Calu3 (cell line): ENCODE data around the gene SPTBN1. TPM values are rescaled to one million over a fixed set of nuclear protein-coding genes. Genes with fewer than 3 reads are reported as not detected.
"Not testable (repeated sequence)": the region's sequence is repeated elsewhere in the genome, so short reads cannot be mapped to it uniquely, and the experiment has no call there.

Experiments
- BruUV-seq: library from RNA; stranded (reverse); fragments of 400-500 nt; replicated peaks from 2 replicates; lab custom pipeline; 2021; lab: Mats Ljungman, UMichigan
- CTCF ChIA-PET: fragments of 300-600 bp; sonication (Branson Sonifier 250); formaldehyde crosslinking; loops from one replicate; lab custom pipeline; 2022; ENCODE audit warnings: antibody characterized with exemption; lab: Charles Lee
- DNase-seq: peaks from one replicate; pipeline ENCODE4 v3.0.0; 2022
- H3K27ac Mint-ChIP-seq: one replicate; pipeline ENCODE4 v1.8.0; 2022; ENCODE audit warnings: mixed read lengths; ENCODE audit not compliant: unreplicated experiment
- H3K27me3 Mint-ChIP-seq: one replicate; pipeline ENCODE4 v1.8.0; 2022; ENCODE audit warnings: mixed read lengths; ENCODE audit not compliant: unreplicated experiment
- H3K36me3 Mint-ChIP-seq: one replicate; pipeline ENCODE4 v1.8.0; 2022; ENCODE audit warnings: mild to moderate bottlenecking, moderate library complexity, mixed read lengths; ENCODE audit not compliant: insufficient read depth, unreplicated experiment
- H3K4me1 Mint-ChIP-seq: one replicate; pipeline ENCODE4 v1.8.0; 2022; ENCODE audit warnings: mild to moderate bottlenecking, low read depth, mixed read lengths; ENCODE audit not compliant: unreplicated experiment
- H3K4me3 Mint-ChIP-seq: one replicate; pipeline ENCODE4 v1.8.0; 2022; ENCODE audit warnings: mild to moderate bottlenecking, low read depth, moderate library complexity, mixed read lengths; ENCODE audit not compliant: unreplicated experiment
- H3K9me3 Mint-ChIP-seq: one replicate; pipeline ENCODE4 v1.8.0; 2022; ENCODE audit warnings: low read depth, mixed read lengths; ENCODE audit not compliant: unreplicated experiment
- CTCF ChIP-seq: fragments of 200-600 bp; IDR thresholded peaks from one replicate; pipeline ENCODE4 v1.8.0; 2022; ENCODE audit warnings: antibody characterized with exemption; ENCODE audit not compliant: unreplicated experiment
- intact Hi-C: fragments of 100-400 bp; cut with micrococcal nuclease; formaldehyde crosslinking; loops from one replicate; pipeline ENCODE4 v1.10.0; 2022; ENCODE audit not compliant: unreplicated experiment
- total RNA-seq: library from RNA; stranded (reverse); gene quantifications from 2 replicates; pipeline ENCODE4 v1.2.3, GENCODE V29; 2022

The SPTBN1 gene
- total RNA-seq, 1 experiment from 2014 or later: 611 TPM

GRCh38 chr2:54480025-54480424 lies 23.9 kb downstream of the SPTBN1 start:
- Mint-ChIP-seq H3K36me3 (peaks cover under 1% of the 10 kb centered on the region), H3K9me3 (no peaks in the 10 kb centered on the region), H3K27ac (no peak overlapping the region), H3K4me1 (peaks cover 28% of the 10 kb centered on the region), H3K4me3 (no peak overlapping the region), H3K27me3 (no peaks in the 10 kb centered on the region)
- CTCF ChIA-PET: no interaction called here
- intact Hi-C loops: no loop called here
- no peak for TF ChIP-seq CTCF
- BruUV-seq: no TSS peak
- DNase-seq: no peak

- no peak for DNase-seq
- Mint-ChIP-seq H3K36me3 (peaks cover 4% of the 10 kb centered on the region), H3K4me3 (no peak overlapping the region), H3K27ac (no peak overlapping the region), H3K9me3 (no peaks in the 10 kb centered on the region), H3K27me3 (no peaks in the 10 kb centered on the region), H3K4me1 (peaks cover 28% of the 10 kb centered on the region)
- no peak for TF ChIP-seq CTCF
- CTCF ChIA-PET: interaction anchor here (0.7 kb wide), 1 partner anchor 27 kb away, joined by 3 read pairs; no protein-coding TSS in a partner anchor
- intact Hi-C loops: no loop called here
- BruUV-seq: no TSS peak
These were observed 25.6 kb downstream of the SPTBN1 start for GRCh38 chr2:54481686-54482085.

- CTCF ChIA-PET: no interaction called here
- Mint-ChIP-seq H3K4me1 (peaks cover 28% of the 10 kb centered on the region), H3K9me3 (no peaks in the 10 kb centered on the region), H3K36me3 (peaks cover 4% of the 10 kb centered on the region), H3K4me3 (peak overlapping the region; percentile 18), H3K27ac (peak overlapping the region; percentile 52), H3K27me3 (no peaks in the 10 kb centered on the region)
- no TSS peak for BruUV-seq
- intact Hi-C loops: no loop called here
- peak; percentile 39 for DNase-seq
- no peak for TF ChIP-seq CTCF
These were observed 26.6 kb downstream of the SPTBN1 start for GRCh38 chr2:54482715-54483114.

- Mint-ChIP-seq H3K36me3 (peaks cover 4% of the 10 kb centered on the region), H3K27me3 (no peaks in the 10 kb centered on the region), H3K4me1 (peaks cover 28% of the 10 kb centered on the region), H3K4me3 (no peak overlapping the region), H3K27ac (no peak overlapping the region), H3K9me3 (no peaks in the 10 kb centered on the region)
- no peak for DNase-seq
- BruUV-seq: no TSS peak
- no peak for TF ChIP-seq CTCF
- CTCF ChIA-PET: interaction anchor here (1.2 kb wide), 1 partner anchor 376 kb away, joined by 3 read pairs; no protein-coding TSS in a partner anchor
- intact Hi-C loops: no loop called here
These were observed 27.3 kb downstream of the SPTBN1 start for GRCh38 chr2:54483426-54483825.

- intact Hi-C loops, BruUV-seq, H3K9me3 Mint-ChIP-seq: not testable (repeated sequence)
These were observed 29.6 kb downstream of the SPTBN1 start for GRCh38 chr2:54485756-54486155.

More at GRCh38 chr2:54485756-54486155, 29.6 kb downstream of the SPTBN1 start:
- CTCF ChIA-PET, H3K4me3 Mint-ChIP-seq, H3K27ac Mint-ChIP-seq, DNase-seq, H3K27me3 Mint-ChIP-seq, H3K36me3 Mint-ChIP-seq: not testable (repeated sequence)
- H3K4me1 Mint-ChIP-seq: peaks cover 17% of the 10 kb centered on the region
